Central memory CD8-positive, alpha-beta T cell (primary cell): Measurements from ENCODE around the gene ZNF488.

Experiments used
- ATAC-seq: fragments of 150-1000 bp; cut with Tn5 transposase; replicated peaks from 2 replicates; pipeline ENCODE4 v1.10.0; 2022; ENCODE audit warnings: mild to moderate bottlenecking, moderate FRiP score, moderate number of reproducible peaks; ENCODE audit not compliant: poor library complexity, severe bottlenecking; ENCODE audit errors: extremely low read depth
- DNase-seq, 2 donors: peaks; one replicate each; pipeline ENCODE4 v3.0.0; 2021; ENCODE audit warnings: low spot score in 2 of 2
- H3K27ac Mint-ChIP-seq: one replicate; pipeline ENCODE4 v1.8.0; 2022; ENCODE audit warnings: low read depth, mild to moderate bottlenecking, moderate library complexity, mixed read lengths
- H3K27me3 Mint-ChIP-seq: one replicate; pipeline ENCODE4 v1.8.0; 2022; ENCODE audit warnings: mixed read lengths
- H3K36me3 Mint-ChIP-seq: one replicate; pipeline ENCODE4 v1.8.0; 2022; ENCODE audit warnings: mild to moderate bottlenecking, moderate library complexity, mixed read lengths; ENCODE audit not compliant: insufficient read depth
- H3K4me1 Mint-ChIP-seq: one replicate; pipeline ENCODE4 v1.8.0; 2022; ENCODE audit warnings: mixed read lengths
- H3K4me3 Mint-ChIP-seq: one replicate; pipeline ENCODE4 v1.8.0; 2022; ENCODE audit warnings: mild to moderate bottlenecking, moderate library complexity, mixed read lengths
- H3K9me3 Mint-ChIP-seq: one replicate; pipeline ENCODE4 v1.8.0; 2022; ENCODE audit warnings: mixed read lengths

Gene ZNF488

GRCh38 chr10:47321521-47322195, 62.4 kb downstream of the ZNF488 start:
- H3K9me3 Mint-ChIP-seq: no peaks in the 10 kb centered on the region
- peaks cover 32% of the 10 kb centered on the region for H3K27me3 Mint-ChIP-seq
- H3K27ac Mint-ChIP-seq: no peak overlapping the region

GRCh38 chr10:47320812-47321211, 63.3 kb downstream of the ZNF488 start:
- H3K9me3 Mint-ChIP-seq: no peaks in the 10 kb centered on the region
- peaks cover 32% of the 10 kb centered on the region for H3K27me3 Mint-ChIP-seq
- H3K36me3 Mint-ChIP-seq: no peaks in the 10 kb centered on the region
- DNase-seq (no peak), ATAC-seq (no peak)
- no peaks in the 10 kb centered on the region for H3K4me1 Mint-ChIP-seq
- H3K27ac Mint-ChIP-seq: no peak overlapping the region
- no peak overlapping the region for H3K4me3 Mint-ChIP-seq

More at GRCh38 chr10:47321521-47322195, 62.4 kb downstream of the ZNF488 start:
- no peak for ATAC-seq
- Mint-ChIP-seq H3K4me1 (no peaks in the 10 kb centered on the region), H3K4me3 (no peak overlapping the region), H3K36me3 (no peaks in the 10 kb centered on the region)
- DNase-seq: no peak

DNA sequence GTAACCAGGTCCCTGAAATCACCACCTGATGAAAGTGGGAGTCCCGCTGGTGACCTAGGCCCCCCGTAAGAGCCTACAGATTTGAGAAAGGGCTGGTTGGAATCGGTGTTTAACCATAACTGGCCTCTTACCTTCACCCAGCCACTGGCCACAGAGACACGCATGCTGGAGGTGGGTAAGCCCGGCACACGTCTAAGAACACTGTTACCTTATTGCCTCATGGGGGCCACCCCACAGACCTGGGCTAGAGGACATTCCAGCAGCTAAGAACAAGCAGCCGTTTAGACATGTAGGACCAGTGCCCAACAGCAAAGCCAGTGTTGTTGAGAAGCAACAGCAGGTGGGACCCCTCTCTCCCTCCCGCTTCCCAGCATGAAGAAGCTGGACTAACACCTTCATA, 64.3 kb downstream of the ZNF488 start:
- Mint-ChIP-seq H3K9me3 (no peaks in the 10 kb centered on the region), H3K4me3 (no peak overlapping the region), H3K27ac (no peak overlapping the region), H3K4me1 (no peaks in the 10 kb centered on the region), H3K36me3 (no peaks in the 10 kb centered on the region), H3K27me3 (peaks cover 32% of the 10 kb centered on the region)
- DNase-seq (no peak), ATAC-seq (no peak)

DNA sequence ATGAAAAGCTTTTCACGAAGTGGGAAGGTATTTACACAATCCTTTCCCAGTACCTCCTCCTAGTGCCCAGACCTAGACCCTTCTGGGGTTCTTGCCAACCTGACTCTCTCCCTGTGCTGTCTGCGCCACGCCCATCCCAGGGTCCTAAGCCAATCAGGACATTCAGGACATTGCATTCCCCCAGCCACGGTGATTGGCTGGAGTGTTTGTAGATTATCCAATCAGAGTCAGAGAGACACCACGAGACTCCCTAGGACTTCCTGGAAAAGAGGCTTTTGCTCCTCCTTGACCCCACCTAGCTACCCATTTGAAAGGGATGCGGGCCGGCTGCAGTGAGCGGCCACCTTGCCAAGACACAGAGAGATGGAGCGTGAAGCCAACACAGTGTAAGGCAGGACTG, 65.4 kb downstream of the ZNF488 start:
- no peak for DNase-seq
- no peak for ATAC-seq
- H3K36me3 Mint-ChIP-seq: no peaks in the 10 kb centered on the region
- peaks cover 32% of the 10 kb centered on the region for H3K27me3 Mint-ChIP-seq
- no peaks in the 10 kb centered on the region for H3K9me3 Mint-ChIP-seq
- no peak overlapping the region for H3K4me3 Mint-ChIP-seq
- H3K27ac Mint-ChIP-seq: no peak overlapping the region
- no peaks in the 10 kb centered on the region for H3K4me1 Mint-ChIP-seq

DNA sequence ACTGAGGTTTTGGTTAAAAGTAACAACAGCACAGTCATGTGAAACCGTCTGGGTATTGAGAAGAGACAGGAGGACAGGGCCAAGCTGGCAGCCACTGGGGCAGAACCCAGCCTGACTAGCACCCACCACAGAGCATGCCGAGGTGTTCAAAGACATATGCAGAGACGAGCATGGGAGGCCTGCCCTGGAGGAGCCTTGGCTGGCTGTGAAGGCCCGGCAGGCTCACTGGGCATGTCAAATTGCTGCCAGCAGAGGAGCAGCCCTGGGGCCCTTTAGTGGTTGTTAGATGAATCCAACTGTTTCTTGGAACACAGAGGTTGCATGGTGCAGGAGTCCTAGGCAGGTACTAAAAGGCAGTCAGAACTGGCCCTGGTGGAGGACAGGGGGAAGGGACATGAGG, 66.8 kb downstream of the ZNF488 start:
- no peaks in the 10 kb centered on the region for H3K9me3 Mint-ChIP-seq
- H3K27ac Mint-ChIP-seq: no peak overlapping the region
- DNase-seq: no peak
- peaks cover under 1% of the 10 kb centered on the region for H3K4me1 Mint-ChIP-seq
- H3K27me3 Mint-ChIP-seq: peaks cover 28% of the 10 kb centered on the region
- H3K4me3 Mint-ChIP-seq: no peak overlapping the region
- no peak for ATAC-seq
- H3K36me3 Mint-ChIP-seq: no peaks in the 10 kb centered on the region

GRCh38 chr10:47316131-47316530, 68.0 kb downstream of the ZNF488 start:
- Mint-ChIP-seq H3K36me3 (no peaks in the 10 kb centered on the region), H3K27ac (no peak overlapping the region), H3K27me3 (peaks cover 19% of the 10 kb centered on the region), H3K4me3 (no peak overlapping the region), H3K9me3 (no peaks in the 10 kb centered on the region), H3K4me1 (peaks cover 12% of the 10 kb centered on the region)
- ATAC-seq (no peak), DNase-seq (no peak)
